Measurements from ENCODE around the gene SLC44A1.

DNA sequence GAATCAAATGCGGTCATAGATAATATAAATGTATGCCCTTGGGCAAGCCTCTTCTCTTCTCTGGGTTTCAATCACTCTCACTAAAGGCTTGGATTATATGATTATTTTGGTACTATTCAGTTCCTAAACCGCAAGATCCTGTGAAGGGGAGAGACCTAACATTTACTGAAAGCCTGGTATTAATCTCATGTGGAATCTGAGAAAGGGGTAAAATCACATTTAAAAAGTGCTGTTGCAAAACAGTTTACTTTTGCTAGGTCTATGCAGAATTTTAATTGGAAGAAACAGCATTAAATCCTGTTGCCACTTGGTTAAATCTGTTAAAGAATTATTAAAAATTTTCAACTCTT lies 50.7 kb downstream of the SLC44A1 start:
- TF ChIP-seq, protein P1, sequence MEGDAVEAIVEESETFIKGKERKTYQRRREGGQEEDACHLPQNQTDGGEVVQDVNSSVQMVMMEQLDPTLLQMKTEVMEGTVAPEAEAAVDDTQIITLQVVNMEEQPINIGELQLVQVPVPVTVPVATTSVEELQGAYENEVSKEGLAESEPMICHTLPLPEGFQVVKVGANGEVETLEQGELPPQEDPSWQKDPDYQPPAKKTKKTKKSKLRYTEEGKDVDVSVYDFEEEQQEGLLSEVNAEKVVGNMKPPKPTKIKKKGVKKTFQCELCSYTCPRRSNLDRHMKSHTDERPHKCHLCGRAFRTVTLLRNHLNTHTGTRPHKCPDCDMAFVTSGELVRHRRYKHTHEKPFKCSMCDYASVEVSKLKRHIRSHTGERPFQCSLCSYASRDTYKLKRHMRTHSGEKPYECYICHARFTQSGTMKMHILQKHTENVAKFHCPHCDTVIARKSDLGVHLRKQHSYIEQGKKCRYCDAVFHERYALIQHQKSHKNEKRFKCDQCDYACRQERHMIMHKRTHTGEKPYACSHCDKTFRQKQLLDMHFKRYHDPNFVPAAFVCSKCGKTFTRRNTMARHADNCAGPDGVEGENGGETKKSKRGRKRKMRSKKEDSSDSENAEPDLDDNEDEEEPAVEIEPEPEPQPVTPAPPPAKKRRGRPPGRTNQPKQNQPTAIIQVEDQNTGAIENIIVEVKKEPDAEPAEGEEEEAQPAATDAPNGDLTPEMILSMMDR (IDR thresholded peaks at IDR 0.05; ENCODE audit: low read length): no peak
- TF ChIP-seq EZH2 (IDR thresholded peaks at IDR 0.05; ENCODE audit: borderline replicate concordance, low read length): no peak

Data from OCI-LY1 (cell line).